ENCODE results near the gene GPX8.
A peak's percentile ranks its signal among the peaks of the same experiment; 100 is the strongest.

The GPX8 gene

GRCh38 chr5:55159763-55160492 is at the start of gene GPX8:
TSS of gene GPX8 (plus strand) at chr5:55160171. CDS start at chr5:55160193, 22 bp downstream.
- peak; percentile 35 for DNase-seq

DNA sequence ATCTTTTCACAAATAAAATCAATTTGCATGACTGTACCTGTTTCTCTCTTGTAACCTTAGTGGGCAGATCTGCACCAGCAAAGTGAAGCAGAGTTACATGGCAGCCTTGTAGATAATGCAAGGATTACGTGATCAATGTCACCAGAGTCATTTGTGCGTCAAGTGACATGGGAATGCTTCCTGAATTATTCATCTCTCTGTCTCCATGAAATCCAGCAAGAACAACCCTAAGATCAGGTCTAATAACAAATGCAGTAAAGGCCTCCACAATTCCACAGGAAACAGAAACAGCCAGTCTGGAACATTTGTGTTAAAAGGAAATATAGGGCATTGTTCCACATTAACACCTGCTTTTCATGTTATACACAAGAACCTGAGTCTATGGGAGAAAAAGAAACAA is 49.8 kb upstream of the GPX8 start:
- no peak for DNase-seq

DNA sequence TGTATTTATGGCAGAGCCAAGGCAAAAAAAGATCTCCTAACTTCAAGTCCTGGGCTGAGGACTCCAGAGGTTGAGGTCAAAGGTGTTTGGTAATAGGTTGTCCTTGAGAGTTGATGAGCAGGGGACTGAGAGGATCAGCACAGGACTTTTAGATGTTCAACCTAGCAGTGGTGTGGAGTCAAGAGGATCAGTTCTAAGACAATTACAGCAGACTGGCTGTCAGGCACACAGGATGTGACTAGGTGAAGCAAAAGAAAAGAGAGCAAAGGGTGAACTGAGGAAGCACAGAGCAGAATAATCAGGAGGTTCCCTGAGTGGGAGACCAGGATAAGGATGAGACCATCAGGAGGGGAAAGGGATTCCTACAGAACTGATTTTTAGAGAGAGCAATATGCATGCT is 46.6 kb upstream of the GPX8 start:
- DNase-seq = no peak

DNA sequence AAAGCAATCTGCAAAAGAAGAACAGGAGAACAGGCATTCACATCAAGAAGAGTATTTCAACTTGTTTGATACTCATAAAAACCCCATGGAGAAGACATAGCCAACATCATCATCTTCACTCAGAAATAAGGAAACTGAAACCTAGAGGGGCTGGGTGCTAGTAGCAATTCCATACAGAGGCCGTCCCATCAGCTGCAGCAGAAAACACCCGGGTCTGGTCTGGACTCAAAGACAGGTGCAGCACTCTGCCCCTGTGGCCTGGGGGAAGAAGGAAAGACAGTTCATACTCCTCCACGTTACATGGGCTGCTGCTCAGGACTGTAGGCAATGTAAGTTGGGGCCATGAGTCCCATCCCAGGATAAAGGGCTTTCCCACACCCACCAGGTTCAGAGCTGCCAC is 45.9 kb upstream of the GPX8 start:
- no peak for DNase-seq

DNA sequence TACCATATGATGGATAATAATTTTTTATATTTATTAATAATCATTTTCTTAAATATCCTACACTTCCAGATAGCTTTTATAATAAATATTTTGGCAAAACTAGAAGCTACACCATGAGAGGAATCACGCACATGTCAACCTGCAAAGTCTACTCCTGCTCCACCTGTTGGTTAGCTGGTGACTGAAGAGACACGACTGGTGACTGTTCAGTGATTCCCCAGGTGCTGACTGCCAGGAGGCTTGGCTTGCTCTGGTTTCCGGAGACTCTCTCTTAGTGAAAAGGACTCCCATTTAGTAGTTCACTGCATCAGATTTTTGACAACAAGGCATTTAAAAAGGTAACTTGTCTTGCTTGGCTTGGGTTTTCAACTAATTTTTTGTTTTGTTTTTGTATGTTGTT is 36.6 kb upstream of the GPX8 start:
- DNase-seq = no peak

- DNase-seq = no peak
These were observed 25.8 kb upstream of the GPX8 start for GRCh38 chr5:55134053-55134722.

GRCh38 chr5:55136521-55136920 is 23.4 kb upstream of the GPX8 start:
- DNase-seq = no peak

DNA sequence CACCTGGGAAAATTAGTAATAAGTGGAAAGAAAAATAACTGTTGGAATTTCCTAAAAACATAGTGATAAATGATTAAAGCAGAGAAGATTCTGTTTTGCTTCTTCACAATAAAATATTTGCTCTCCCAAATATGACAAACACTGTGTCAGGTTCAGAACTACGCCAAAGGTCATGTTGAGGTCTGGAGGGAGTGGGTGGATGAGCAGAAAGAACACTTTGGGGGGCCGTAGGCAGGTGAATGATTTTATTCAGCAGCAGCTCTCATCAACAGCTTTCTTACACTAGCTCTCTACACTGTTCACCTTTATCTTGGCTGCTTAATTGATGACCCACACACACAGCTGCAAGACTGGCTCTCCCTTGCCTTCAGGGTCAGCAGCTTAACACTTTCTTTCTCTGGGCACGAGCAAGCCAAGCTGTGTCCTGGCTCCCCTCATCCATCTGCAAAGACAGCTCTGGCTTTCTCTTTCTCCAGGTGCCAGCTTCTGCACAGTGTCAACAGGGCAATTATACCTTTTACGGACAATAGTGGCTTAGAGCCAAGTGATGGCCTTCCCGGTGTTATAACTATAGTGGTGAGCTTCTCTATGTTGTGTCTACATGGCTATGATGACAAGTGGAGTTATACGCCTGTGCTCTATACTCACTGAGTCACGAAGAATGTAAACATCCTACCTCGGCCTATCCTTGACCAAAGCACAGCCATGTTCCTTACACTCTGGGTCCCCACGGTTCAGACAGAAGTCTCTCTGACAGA is 18.9 kb upstream of the GPX8 start:
- DNase-seq = no peak

DNA sequence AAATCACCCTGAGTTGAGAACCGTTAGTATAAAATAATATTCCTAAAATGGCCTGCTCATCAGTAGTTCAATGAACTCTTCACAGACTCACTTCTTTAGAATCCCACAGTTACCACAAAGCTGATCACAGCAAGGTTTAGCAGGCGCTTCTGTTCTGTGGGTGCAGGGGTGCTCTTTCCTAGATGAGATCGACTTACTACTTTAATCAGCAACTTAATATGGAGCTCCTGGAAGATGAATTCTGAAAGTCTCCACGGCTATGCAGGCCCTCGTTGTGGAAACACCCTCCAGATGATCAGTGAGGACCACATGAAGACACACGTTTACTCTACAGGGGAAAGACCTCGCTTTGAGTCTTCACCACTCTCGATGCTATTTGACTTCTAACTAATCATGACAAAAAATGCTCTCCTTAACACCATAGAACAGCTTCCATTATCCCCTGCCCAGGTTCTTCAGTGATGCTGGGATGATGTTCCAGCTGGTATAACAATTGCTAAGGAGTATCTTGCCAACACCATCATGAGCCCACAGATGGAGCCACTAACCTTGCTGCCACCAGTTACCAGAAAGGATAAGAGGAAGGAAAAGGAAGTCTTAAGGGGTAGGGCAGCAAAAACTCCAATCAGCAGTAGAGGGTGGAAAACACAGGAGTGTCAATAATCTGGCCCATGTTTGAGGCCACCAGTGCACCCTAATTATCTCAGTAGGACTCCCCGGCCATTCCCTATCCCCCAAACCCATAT is 17.9 kb upstream of the GPX8 start:
- no peak for DNase-seq

GRCh38 chr5:55143624-55144023 is 16.3 kb upstream of the GPX8 start:
- no peak for DNase-seq

GRCh38 chr5:55146080-55146479 is 13.9 kb upstream of the GPX8 start:
- DNase-seq = no peak

DNA sequence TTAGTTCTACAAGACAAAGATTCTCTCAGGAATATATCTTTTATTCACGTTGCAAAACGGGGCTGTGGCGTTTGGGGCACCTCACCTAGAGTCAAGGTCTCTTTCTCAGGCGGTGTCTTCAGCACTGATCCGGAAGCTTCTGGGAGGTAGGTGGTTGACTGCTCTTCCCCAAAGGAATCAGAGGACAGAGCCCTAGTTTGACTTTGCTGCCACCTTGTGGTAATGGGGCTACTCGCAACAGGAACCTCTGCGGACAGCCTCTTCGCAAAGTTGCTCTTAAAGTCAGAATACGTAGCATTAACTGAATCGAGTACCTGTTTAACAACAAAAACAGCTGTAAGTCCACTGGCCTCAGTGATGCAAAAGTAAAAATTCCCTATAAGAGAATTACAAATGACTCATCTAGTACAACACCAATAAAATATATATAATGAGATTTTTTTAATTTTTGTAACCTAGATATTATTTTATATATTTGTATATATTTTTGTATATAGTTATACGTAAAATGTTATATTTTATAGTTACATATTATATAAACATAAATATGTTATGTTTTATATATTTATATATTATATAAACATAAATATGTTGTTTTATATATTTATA is 13.3 kb upstream of the GPX8 start:
- DNase-seq = peak; percentile 83

- DNase-seq = no peak
These were observed 10.6 kb upstream of the GPX8 start for GRCh38 chr5:55149308-55149795.

- DNase-seq = no peak
These were observed 7.8 kb upstream of the GPX8 start for GRCh38 chr5:55151923-55152842.

GRCh38 chr5:55154873-55155272 is 5.1 kb upstream of the GPX8 start:
- DNase-seq = no peak

DNA sequence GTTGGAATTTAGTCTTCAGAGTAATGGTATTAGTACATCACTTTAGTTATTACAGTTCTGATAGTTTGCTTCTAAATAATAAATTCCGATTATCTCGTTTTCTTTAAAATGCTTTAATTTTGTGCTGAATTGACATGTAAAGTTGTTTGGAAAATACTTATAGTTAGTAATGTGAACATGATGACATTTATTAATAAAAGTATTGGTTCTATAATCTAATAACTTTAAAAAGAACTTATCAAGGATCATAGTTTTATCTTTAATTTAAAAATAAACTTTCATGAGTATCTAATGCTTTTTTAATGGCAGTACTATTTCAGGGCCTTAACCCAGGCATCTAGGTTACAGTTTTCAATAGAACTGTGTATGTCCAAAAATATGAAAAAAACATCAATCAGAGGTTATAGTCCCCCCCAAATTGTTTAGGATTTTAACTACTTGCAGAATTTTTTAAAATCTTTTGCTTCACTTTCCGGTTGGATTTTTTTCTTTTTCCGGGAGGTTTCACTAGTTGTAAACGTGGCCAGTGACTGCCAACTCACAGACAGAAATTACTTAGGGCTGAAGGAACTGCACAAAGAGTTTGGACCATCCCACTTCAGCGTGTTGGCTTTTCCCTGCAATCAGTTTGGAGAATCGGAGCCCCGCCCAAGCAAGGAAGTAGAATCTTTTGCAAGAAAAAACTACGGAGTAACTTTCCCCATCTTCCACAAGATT is 680 bp downstream of the GPX8 start:
- DNase-seq = no peak

DNA sequence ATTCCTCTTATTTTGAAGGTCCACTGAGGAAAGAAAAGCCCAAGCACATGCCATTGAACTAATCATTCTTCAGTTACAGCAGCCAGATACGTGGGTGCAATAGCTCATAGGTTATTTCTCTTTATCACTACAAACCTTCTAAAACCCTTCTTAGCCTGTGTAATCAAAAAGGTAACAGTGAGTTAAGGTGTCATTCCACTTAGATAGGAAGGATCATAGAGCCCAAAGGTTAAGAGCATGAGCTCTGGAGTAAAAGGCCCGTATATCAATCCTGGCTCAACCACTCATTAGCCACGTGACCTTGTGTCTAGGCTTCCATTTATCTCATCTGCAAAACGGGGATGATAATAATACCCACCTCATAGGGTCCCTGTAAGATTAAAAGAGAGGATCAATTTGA is 2.7 kb downstream of the GPX8 start:
- no peak for DNase-seq

DNA sequence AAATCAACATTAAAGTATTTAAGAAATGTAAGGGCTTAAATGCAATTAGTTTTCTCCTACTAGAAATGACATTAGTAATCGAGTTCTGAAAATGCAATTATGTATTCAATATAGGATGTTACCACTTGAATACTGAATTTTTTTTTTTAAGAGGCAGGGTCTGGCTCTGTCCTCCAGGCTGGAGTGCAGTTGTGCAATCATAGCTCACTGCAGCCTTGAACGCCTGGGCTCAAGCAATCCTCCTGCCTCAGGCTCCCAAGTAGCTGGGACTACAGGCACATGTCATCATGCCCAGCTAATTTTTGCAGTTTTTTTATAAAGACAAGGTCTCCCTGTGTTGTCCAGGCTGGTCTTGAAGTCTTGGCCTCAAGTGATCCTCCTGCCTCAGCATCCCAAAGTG is 11.5 kb downstream of the GPX8 start:
- no peak for DNase-seq

GRCh38 chr5:55172051-55172899 is 12.3 kb downstream of the GPX8 start:
- DNase-seq = peak; percentile 93
